ENCODE data around the gene ACOT7. TPM values are rescaled to one million over a fixed set of nuclear protein-coding genes. Genes with fewer than 3 reads are reported as not detected.

ACOT7 gene
- total RNA-seq, 2 donors from 2014 or later, result 6.6 to 10.7 TPM

DNA sequence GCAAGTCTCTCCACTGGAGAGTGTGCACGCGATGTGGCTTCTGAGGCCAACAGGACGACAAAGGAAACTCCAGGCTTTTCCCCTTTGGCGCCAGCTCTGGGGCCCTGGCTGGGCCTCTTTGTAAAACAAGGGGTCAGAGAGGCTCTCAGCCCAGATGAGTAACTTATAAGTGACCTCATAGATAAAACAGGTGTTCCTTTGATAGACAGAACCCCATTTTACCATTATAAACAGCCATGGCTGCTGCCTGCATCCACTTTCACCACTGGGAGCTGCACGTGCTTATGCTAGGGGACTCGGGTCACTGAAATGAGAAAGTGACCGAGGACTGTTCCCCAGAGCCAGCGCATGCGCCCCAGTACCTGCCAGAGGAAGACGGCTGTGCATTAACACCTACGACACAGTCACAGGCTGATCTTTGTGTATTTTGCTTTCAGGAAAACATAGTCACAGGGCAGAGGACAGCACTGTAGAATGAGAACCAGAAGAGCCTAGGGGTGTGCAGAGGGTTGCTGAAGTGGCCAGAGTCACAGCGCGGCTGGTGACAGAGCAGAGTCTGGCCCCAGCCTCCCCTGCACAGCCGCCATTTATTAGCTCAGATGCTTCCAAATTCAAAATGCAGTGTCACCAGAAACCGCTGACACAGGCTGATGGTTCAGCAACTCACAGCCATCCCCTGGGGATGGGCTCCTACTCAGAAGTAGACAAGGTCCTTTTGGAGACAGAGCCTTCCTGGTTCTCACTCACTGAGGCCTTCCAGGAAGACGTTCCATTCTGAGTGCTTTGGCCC, 175.0 kb downstream of the ACOT7 start:
- Histone ChIP-seq H3K4me3 (no peak overlapping the region), H3K4me1 (peaks cover 0 to 17% of the 10 kb centered on the region in 2 donors), H3K9me3 (no peaks in the 10 kb centered on the region), H3K36me3 (peaks cover 24% of the 10 kb centered on the region), H3K27ac (no peak overlapping the region), H3K27me3 (no peaks in the 10 kb centered on the region)
- DNase-seq (ENCODE audit: low spot score), result no peak
- TF ChIP-seq, protein P1, sequence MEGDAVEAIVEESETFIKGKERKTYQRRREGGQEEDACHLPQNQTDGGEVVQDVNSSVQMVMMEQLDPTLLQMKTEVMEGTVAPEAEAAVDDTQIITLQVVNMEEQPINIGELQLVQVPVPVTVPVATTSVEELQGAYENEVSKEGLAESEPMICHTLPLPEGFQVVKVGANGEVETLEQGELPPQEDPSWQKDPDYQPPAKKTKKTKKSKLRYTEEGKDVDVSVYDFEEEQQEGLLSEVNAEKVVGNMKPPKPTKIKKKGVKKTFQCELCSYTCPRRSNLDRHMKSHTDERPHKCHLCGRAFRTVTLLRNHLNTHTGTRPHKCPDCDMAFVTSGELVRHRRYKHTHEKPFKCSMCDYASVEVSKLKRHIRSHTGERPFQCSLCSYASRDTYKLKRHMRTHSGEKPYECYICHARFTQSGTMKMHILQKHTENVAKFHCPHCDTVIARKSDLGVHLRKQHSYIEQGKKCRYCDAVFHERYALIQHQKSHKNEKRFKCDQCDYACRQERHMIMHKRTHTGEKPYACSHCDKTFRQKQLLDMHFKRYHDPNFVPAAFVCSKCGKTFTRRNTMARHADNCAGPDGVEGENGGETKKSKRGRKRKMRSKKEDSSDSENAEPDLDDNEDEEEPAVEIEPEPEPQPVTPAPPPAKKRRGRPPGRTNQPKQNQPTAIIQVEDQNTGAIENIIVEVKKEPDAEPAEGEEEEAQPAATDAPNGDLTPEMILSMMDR (IDR thresholded peaks at IDR 0.05), result no peak

Small RNA genes lying within 50 kb of the gene (microRNA-seq; reads per million reads assigned to microRNA genes)
- 0 reads per million in 2 donors for gene MIR4252 (ENCODE audit: borderline number of aligned reads in 2 of 2, borderline replicate concordance in 1 of 2)

Other genes with a start within 250 kb of the ACOT7 start
- gene CHD5, start 213.4 kb downstream of the ACOT7 start, total RNA-seq, result 1 to 10 TPM in 1 of 2 donors, under 1 TPM in 1; 0.07 to 2.0 TPM
- 100 to 1,000 TPM in 1 of 2 donors, 10 to 100 TPM in 1; 75.4 to 115 TPM for gene RPL22, start 194.2 kb downstream of the ACOT7 start, total RNA-seq
- 10 to 100 TPM; 28.9 to 53.0 TPM for gene RNF207, start 187.6 kb downstream of the ACOT7 start, total RNA-seq
- 10 to 100 TPM; 71.4 to 74.4 TPM for gene ICMT, start 157.8 kb downstream of the ACOT7 start, total RNA-seq
- not detected for gene HES3, start 149.6 kb downstream of the ACOT7 start, total RNA-seq
- 10 to 100 TPM in 1 of 2 donors, 1 to 10 TPM in 1; 7.6 to 17.4 TPM for gene GPR153, start 132.7 kb downstream of the ACOT7 start, total RNA-seq
- gene HES2, start 26.2 kb upstream of the ACOT7 start, total RNA-seq, result not detected
- gene ESPN, start 31.0 kb upstream of the ACOT7 start, total RNA-seq, result under 1 TPM in 1 of 2 donors, not detected in 1; 0.47 TPM
- 1 to 10 TPM; 4.4 to 7.4 TPM for gene TNFRSF25, start 72.4 kb upstream of the ACOT7 start, total RNA-seq
- gene PLEKHG5, start 97.9 kb upstream of the ACOT7 start, total RNA-seq, result 1 to 10 TPM; 7.0 to 7.9 TPM
- gene NOL9, start 160.7 kb upstream of the ACOT7 start, total RNA-seq, result 10 to 100 TPM; 15.4 to 15.6 TPM
- not detected for gene TAS1R1, start 161.5 kb upstream of the ACOT7 start, total RNA-seq
- gene ZBTB48, start 186.2 kb upstream of the ACOT7 start, total RNA-seq, result 1 to 10 TPM; 4.0 to 9.0 TPM
- 10 to 100 TPM; 61.6 to 83.0 TPM for gene KLHL21, start 209.1 kb upstream of the ACOT7 start, total RNA-seq
- gene PHF13, start 220.0 kb upstream of the ACOT7 start, total RNA-seq, result 1 to 10 TPM; 5.0 to 8.1 TPM
- gene THAP3, start 231.1 kb upstream of the ACOT7 start, total RNA-seq, result 10 to 100 TPM; 14.6 to 21.4 TPM